GM21390 (cell line): ENCODE measurements around the gene RAB26.
"Not testable (repeated sequence)": the region's sequence is repeated elsewhere in the genome, so short reads cannot be mapped to it uniquely, and the experiment has no call there.

Source experiments
- ATAC-seq: cut with Tn5 transposase; IDR thresholded peaks from one replicate; pipeline ENCODE4 v1.9.1; 2021; ENCODE audit not compliant: unreplicated experiment

The RAB26 gene

DNA sequence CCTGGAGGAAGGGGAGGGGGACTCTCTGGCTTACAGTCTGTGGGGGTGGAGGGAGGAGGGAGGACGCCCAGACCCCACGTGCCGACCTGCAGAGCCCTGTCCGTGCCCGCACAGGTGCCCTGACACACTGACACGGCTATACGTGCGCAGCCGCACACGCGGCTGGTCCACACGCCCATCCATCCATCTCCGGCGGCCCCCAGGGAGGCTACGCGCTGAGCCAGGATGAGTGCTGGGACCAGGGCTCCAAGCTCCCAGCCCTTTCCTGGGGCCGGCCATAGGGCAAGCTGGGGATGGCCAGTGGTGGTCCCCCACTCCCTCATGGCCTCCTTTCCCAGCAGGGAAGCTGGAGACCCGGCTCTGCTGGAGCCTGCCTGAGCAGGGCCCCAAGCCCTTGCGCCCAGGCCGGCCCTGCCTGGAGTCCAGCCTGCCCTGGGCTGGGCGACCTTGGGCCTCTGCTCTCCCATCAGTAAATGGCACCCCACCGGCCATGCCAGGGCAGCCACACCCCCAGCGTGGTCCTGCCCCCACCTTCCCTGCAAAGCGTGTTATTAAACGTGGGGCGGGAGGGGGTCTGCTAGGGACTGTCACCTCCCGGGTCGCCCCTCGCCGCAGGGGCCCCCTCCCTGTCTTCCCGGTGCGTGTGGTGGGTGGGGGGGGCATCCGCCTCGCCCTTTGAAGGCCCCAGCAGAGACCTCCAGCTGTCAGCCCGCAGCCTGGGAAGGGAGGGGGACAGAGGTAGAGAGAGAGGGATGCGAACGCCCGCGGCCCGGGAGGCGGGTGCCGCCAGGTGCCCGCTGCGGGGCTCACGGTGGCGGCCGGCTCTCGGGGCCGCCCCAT lies 47.1 kb downstream of the RAB26 start:
- no peak for ATAC-seq

GRCh38 chr16:2196162-2196980 lies 47.9 kb downstream of the RAB26 start, which contains the start of gene CASKIN1:
TSS of gene CASKIN1 (minus strand) at chr16:2196605. CDS start at chr16:2196432, 173 bp downstream.
- no peak for ATAC-seq

- ATAC-seq: no peak
Observed at GRCh38 chr16:2196981-2197511, 48.6 kb downstream of the RAB26 start.

- ATAC-seq: no peak
Observed at GRCh38 chr16:2197765-2198164, 49.3 kb downstream of the RAB26 start.

DNA sequence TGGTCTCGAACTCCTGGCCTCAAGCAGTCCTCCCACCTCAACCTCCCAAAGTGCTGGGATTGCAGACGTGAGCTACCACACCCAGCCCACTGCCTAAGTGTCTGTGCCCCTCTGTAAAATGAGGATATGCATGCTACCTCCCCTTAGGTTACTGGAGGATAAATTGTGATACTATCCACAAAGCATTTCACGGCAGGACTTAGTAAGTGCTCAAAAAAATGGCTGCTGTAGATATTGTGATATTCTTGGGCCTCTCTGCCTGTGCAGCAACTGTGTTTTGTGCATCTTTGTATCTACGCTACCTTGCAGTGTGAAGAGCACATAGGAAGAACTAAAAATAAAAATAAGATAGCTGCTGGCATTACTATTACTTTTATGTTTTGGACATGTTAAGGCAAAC lies 49.9 kb downstream of the RAB26 start:
- no peak for ATAC-seq

GRCh38 chr16:2199095-2199494 lies 50.7 kb downstream of the RAB26 start:
- ATAC-seq: no peak

- no peak for ATAC-seq
Observed at GRCh38 chr16:2199621-2200139, 51.3 kb downstream of the RAB26 start.

DNA sequence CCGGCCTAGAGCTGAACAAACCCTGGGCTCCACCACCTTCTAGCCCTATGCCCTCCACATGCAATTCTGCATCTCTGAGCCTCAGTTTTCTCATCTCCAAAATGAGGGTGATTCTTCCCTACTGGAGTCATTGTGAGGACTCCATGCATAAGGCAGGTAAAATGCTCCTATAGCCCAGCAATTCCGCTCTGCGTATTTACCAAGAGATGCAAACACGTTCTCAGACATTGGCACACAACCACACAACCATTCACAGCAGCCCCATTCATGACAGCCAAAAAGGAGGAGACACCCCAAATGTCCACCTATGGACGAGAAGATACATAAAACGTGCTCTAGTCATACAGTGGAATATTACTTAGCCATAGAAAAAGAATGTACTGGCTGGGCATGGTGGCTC lies 51.9 kb downstream of the RAB26 start:
- no peak for ATAC-seq

DNA sequence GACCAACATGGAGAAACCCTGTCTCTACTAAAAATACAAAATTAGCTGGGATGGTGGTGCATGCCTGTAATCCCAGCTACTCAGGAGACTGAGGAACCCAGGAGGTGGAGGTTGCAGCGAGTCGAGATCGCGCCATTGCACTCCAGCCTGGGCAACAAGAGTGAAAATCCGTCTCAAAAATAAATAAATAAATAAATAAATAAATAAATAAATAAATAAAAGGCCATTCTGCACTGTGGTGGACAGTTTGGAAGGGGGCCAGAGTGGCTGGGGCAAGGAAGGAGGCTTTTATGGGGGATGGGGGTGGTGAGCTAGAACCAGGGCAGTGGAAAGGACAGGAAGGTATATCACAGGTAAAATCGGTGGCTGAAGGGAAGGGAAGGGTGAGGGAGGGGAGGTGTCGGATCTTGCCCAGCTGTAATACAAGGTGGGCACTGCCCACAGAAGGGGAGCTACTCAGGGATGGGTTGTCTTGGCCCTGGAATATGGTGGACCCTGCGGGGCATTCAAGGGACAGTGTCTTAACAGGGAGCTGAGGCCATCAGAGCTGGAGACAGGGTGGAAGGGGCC lies 54.8 kb downstream of the RAB26 start:
- ATAC-seq: not testable (repeated sequence)
